Cardiac fibroblast (primary cell): ENCODE data around the gene EN1.

Experiments
- DNase-seq, 2 donors: peaks; one replicate each; pipeline versions ENCODE4 v3.0.0 to v3.0.0-alpha.2; 2010; ENCODE audit warnings: low read depth in 2 of 2
- H3K4me3 ChIP-seq, 2 donors: replicated peaks in 1 of 2; 1 replicate in 1 of 2; 2 replicates in 1 of 2; pipeline ENCODE4 v1.5.1; 2011; ENCODE audit warnings: low read depth in 2 of 2, low read length in 2 of 2, mild to moderate bottlenecking in 2 of 2, moderate library complexity in 1 of 2
- TF ChIP-seq, protein P1 (sequence below): IDR thresholded peaks from one replicate; pipeline ENCODE4 v1.5.1; 2011; ENCODE audit warnings: low read depth, mild to moderate bottlenecking, low read length, inconsistent platforms

The EN1 gene

DNA sequence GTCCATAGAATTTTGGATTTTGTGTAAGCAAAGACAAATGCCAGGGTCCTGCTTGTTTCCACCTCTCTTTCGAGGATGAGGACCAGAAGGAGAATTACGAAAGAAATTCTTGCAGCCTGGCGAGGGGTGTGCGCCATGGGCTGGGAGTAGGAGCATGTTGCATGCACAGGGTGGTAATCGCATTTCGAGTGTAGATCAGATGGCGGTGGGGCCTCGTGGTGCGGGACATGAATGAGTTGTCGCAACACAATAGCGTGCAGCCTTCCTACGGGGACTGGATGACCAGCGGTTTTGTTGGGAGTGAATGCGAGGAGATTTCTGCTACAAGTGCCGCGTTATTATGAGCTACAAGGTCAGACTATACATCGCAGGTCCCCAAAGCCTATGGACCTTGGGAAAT lies 4.2 kb upstream of the EN1 start:
- H3K4me3 ChIP-seq = no peak overlapping the region
- TF ChIP-seq, protein P1, sequence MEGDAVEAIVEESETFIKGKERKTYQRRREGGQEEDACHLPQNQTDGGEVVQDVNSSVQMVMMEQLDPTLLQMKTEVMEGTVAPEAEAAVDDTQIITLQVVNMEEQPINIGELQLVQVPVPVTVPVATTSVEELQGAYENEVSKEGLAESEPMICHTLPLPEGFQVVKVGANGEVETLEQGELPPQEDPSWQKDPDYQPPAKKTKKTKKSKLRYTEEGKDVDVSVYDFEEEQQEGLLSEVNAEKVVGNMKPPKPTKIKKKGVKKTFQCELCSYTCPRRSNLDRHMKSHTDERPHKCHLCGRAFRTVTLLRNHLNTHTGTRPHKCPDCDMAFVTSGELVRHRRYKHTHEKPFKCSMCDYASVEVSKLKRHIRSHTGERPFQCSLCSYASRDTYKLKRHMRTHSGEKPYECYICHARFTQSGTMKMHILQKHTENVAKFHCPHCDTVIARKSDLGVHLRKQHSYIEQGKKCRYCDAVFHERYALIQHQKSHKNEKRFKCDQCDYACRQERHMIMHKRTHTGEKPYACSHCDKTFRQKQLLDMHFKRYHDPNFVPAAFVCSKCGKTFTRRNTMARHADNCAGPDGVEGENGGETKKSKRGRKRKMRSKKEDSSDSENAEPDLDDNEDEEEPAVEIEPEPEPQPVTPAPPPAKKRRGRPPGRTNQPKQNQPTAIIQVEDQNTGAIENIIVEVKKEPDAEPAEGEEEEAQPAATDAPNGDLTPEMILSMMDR = no peak
- no peak for DNase-seq

DNA sequence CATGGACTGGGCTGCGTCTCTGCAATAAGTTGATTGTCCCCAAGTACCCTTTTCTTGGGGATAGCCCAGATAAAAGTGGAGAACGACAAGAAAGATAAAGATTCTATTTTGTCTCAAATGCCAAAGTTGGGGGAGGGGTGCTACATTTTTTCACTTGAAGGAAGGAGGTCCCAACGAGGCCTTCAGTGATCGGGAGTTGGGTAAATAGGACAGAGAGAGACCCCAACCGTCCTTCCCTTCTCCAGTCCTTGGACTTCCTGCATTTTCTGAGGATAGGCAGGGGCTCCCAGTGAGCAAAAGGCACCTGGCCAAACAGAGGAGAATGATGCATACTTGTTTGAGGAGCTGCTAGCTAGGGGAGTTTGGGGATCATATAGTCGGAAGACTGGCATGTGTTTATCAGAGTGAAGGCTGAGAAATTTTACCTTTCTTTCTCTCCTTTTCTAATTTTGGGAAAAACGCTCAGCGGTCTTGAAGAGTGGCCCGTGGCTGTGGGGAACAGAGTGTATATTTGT lies 3.5 kb upstream of the EN1 start:
- TF ChIP-seq, protein P1 = no peak
- no peak overlapping the region for H3K4me3 ChIP-seq
- DNase-seq = no peak

DNA sequence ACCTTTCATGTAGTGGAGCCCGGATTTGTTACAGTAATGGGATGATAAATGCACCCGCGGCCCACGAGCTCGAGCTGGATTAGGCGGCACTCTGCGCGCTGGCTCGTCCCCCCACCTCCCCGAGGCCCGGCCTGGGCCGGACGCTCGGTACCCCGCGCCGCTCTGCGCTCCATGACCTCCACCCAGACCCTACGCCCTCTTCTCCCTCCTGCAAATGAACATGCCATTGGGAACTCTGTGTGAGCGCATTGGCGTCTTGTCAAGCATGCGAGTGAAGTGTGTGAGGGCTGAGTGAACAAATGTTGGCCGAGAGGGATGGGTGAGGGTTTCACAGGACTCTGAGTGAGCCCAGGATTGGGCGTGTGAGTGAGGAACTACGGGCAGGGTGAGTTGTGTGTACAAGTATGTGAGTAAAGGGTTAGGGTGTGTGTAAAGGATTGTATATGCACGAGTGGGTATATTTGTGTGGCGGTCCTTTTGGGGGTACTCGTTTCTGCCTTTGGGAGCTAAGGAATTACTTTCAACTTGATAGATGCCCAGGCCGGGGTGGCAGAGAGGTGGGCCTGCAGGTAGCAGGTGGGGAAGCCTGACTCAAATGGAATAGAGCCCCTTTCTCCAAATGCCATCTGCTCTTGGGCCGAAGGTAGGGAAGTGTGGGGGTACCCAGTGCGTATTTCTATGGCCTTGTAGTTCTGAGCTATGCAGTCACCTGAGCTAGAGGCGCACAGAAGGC lies 2.9 kb upstream of the EN1 start:
- no peak for DNase-seq
- TF ChIP-seq, protein P1 = no peak

DNA sequence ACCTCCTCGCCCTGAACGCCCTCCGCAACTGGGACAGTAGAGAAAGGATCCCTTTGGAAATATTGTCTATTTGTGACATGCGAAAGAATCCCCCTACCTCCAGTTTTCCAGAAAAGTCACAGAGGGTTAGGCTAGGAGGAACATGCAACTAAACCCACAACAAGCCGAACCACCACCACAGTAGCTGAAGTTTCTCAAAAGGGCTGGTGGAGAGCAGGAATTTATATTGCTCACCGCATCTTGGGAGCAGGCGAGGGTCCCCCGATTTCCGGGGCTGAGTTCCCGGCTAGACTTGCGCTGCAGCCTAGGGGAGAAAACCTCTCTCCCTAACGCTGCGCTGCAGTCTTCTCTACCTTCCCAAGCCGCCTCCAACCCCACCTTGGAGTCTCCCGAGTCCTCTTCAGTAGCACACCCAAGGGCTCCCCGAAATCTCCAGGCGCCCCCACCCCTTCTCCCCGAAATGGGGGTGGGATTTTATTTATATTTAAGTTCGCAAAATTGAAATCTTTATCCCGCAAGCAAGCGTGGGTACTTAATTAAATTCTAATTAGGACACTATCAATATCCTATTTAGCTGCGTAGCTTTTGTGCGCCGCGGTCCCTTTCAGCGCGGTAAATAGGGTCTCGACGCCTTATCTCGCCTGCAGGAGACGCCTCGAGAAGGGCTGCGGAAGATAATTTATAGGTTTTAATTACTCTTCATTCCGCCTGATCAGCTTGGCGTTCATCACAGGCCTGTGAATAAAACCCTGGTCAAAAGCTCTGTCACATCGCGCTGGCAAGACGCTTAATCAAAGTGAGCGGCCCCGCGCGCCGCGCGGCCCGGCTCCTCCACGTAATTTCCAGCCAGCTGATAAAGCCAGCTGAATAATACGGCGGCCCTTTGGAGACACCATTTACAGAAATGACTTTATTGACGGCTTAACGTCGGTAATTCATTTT lies 2.0 kb upstream of the EN1 start:
- no peak overlapping the region for H3K4me3 ChIP-seq
- no peak for DNase-seq

More for the DNA sequence above, 2.9 kb upstream of the EN1 start:
- no peak overlapping the region for H3K4me3 ChIP-seq

DNA sequence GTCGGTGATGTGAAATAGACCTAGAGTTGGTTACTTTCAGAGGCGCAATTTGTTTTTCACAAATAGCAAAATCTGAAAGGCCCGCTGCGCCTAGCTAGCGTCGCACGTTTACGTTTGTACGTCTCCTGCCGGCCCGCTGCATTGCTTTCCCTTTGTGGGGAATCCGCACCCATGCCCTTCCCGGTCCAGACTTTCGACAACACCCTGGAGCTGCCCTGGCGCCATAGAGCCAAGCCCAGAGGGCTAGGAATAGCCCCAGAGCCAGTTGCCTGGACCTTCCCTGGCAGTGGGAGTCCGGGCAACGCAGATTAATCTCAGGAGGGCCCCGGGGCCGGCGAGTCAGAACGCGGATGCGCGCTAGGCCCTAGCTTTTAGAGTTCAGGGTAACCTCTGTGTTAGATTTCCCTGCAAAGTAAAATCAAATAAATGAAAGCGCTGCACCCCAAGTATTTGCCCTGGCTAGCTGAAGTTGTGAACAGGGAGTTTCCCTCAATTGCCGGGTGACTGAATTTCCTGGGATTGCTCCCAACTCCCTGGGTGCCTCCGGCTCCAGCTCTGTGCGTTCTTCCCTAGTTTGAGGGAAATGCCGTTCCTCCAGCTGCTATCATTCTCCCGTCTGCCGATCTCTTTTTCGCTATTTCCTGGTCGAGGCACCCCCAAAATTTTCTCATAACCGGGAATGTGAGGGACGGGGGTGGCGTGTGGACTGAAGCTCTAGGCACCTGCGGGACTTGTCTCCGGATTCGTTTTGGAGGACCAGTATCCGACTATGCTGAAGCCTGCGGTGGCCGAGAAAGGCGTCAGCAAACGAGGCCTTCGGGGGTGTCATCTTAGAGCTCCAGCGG lies 1.2 kb upstream of the EN1 start:
- TF ChIP-seq, protein P1 = no peak
- no peak overlapping the region for H3K4me3 ChIP-seq
- DNase-seq = no peak

More for the DNA sequence above, 2.0 kb upstream of the EN1 start:
- TF ChIP-seq, protein P1 = no peak

DNA sequence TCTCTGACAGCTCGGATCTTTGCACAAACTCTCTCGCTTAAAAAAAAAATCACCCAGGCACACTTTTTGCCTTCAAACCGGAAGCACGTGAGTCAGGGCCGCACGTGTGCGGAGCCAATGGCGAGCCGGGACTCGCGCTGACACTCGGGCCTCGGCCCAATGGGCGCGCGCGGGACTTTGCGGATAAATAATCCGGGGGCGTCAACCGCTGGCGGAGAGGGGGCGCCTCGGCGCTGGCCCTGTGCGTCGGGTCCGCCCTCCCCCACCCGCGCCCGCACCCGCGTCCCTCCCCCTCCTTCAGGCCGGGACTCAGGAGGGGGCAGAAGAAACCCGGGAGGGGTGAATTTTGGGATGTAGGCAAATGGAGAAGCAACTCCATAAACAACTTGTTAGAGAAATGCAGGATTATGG lies 319 bp upstream of the EN1 start:
- DNase-seq = peak in 1 of 2 donors; percentile 69
- TF ChIP-seq, protein P1 = no peak
- no peak overlapping the region for H3K4me3 ChIP-seq
